NCI-H2227 treated with DMSO at 0.1 percent for 48 hours (cell line): ENCODE results near the gene TMEM44.

ENCODE experiments used
- DNase-seq: peaks from one replicate; lab custom pipeline; 2025; lab: John Stamatoyannopoulos, UW

TMEM44 gene, protein sequence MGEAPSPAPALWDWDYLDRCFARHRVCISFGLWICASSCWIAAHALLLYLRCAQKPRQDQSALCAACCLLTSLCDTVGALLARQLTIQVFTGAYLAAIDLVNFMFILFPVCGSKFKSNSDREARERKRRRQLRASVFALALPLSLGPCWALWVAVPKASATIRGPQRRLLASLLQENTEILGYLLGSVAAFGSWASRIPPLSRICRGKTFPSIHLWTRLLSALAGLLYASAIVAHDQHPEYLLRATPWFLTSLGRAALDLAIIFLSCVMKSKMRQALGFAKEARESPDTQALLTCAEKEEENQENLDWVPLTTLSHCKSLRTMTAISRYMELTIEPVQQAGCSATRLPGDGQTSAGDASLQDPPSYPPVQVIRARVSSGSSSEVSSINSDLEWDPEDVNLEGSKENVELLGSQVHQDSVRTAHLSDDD

DNA sequence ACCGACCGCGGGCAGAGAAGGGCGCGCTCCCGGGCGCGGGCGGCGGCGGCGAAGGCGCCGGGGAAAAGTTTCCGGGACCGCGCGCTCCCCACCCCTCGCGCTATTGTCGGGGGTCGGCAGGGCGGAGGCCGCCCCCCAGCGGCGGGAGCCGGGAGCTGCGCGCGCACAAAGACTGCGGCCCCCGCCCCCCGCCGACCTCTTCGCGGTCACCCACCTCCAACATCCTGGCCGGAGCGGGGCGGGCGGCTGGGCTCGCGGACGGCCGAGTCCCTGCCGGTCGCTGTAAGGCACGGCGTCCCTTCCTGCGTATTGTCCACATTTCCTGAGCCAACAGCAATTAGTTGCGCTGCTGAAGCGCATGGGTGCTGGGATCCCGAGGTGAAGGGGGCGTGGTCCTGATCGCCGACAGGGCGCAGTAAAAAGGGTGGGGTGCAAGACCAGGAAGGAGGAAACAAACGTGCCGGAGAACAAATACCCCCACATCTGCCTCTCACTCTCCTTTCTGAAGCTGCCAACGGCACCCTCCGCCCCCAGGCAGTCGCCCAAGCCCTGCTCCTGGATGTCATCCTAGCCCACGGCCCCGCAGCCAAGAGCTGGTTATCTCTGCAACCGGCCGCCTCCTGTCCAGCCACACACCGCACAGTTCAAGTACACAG is at the start of gene TMEM44:
Gene TMEM44 (minus strand): TSS at position 71 of the 656 bp plus-strand sequence. CDS start 204 bp downstream, outside the sequence.
- DNase-seq: peak; percentile 71

DNA sequence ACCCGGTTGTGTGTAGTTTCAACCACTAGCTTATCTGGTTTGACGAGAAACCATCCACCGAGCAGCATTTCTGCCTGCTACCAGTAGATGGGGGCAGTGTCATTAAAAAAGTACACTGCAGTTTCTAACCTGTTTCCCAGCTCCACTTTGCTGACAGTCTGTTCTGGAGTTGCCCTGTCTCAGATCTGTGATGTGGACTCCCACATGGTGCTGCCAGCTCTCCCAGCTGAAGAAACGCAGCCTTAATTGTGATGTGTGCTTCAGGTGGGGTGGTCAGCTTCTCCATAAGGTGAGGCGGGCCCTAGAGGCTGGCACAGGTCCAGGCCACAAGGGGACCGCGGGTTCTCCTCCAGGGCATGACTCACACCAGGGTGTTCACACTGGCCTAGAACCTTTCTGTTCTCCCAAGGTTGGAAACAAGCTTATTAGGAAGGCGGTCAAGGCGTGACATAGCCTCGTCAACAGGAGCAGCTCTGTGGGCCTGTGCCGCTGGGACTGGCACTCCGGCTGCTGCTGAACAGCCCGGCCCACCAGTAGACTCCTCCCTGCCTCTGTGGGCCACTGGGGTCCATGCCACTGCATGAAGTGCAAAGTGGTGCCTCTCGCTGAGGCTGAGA is 49.6 kb upstream of the TMEM44 start:
- peak; percentile 68 for DNase-seq

DNA sequence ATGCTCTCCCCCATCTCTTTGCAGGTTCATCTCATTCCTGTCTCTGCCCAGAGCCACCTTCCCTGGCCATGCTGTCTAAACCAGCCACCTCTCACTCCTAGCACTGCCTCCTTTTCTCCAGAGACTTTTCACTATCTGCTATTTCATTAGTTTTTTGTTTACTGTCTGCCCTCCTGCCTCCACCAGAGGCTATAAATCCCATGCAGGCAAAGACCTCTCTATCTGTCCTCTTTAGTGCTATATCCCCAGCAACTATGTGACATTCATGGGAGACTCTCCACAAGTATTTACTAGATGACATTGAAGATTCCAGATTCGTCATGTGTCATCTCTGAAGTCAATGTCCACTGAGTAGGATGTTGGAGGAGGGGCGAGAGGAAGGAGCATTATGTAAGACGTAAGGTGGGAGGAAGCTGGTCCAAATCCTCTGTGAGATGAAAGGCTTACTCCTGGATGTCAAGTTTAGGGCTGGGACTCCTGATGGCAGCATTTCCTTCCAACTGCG is 49.0 kb upstream of the TMEM44 start:
- DNase-seq: no peak

DNA sequence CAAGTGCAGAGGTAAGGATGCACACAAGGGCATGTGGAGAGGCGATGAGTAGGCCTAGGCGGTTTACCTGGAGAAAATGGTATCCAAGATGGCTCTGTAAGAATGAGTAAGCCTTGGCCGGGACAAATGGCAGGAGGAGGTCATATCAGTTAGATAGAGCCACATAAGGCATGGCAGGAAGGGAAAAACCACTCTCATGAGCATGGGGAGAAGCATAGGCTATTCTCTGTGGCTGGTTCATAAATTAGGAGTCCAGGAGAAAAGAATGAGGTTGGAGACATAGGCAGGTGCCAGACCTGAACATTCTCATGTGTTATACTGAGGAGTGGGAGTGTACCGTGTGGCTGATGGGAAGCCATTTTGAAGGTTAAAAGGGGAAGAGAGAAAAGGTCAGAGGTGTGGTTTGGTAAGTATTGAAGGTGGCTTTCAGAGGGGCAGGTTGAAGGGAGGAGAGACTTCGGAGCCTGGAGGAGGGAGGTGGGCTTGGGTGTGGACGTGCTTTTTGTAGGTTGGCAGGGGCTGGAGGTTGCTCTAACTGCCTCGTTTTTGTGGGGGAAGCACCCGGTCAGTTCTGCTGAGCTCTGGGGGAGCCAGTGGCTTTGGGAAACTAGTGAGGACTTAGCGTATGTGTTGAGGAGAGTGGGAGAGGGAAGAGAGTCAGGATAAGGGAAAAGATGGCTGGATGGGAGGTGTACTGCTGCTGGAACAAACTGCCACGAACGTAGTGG is 47.8 kb upstream of the TMEM44 start:
- DNase-seq: no peak

DNA sequence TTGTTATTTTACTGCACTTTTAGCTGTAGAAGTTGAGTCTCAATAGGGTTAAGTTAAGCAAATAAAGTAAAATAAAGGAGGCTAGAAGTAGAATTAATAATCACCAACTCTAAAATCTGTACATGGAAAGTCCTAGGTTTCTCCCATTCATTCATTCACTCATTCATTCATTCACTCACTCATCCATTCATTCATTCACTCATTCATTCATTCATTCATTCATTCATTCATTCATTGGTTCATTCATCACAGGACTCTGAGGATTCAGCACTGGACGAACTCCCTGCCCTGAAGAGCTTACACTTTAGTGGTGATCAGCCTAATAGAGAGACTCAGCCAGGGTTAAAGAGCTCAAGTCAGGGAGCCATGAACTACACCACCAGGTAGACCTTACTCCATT is 43.3 kb upstream of the TMEM44 start:
- no peak for DNase-seq

DNA sequence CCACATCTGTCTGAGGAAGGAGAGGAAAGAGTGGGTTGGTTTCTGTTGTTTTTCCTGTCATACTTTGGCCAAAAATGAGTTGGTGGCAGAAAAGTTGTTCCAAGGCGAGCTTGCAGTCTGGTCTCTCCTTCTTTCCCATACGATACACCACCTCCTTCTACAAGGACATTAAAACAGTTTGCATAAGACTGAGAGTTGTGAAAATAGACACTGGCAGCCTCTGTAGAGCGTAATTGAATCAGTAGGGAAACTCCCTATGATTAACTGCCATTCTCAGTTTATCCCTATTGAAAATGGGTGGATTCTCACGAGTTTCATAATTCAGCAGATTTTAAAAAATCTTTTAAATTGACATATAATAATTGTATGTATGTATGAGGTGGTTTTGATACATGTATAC is 42.5 kb upstream of the TMEM44 start:
- no peak for DNase-seq

DNA sequence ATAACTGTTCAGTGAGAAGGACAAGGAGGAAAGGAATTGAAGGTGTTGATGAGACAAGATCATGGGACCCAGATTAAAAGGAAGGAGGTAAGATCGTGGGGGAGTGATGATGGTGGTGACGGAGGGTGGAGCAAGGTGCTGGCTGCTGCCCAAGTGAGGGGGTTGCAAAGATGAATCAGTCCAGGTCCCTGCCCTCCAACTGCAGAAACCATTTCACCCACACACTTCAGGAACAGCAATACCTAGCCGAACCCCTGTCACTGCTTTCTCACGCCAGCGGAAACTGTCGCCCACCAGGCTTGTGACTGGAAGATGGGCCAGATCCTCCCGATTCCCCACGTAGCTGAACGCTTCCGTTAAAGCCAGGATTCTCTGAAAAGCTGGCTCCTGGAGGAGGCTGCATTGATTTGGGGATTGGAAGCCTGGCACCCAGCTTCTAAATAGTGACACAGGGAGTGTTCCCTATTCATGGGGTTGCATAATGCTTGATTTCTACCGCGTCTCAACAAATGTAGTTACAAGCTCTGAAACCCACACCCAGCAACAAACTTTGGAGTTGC is 41.9 kb upstream of the TMEM44 start:
- no peak for DNase-seq

DNA sequence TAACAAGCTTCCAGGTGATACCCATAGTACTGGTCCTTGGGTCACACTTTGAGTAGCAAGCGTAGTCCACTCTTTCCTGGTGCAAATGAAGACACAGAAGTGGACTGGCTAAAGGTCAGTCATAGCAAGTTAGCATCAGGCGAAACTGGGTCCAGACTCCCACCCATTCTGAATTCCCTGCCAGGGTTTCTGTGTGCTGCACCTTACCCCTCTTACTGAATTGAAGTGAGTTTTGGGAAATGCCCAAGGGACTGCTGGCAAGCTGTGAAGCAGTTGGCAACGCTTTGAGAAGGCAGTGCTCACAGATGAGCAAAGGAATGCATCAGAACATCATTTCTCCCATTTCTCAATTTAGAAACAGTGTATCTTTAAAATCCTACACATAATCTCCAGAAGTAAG is 40.5 kb upstream of the TMEM44 start:
- DNase-seq: no peak

DNA sequence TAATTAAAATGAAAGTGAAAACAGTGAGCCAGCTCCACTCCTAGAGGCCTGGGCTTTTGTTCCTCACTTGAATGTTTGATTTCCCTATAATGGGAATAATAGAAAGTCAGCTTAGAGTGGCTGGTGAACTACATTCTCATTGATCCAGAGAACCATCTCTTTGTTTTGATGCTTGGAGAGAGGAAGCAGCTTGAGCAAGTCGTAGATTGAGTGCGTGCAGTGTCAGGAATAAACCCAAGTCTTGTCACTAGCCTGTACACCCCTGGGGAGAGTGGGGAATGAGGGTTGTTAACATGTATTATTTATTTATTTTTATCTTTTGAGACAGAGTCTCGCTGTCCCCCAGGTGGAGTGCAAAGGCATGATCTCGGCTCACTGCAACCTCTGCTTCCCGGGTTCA is 39.7 kb upstream of the TMEM44 start:
- DNase-seq: no peak

DNA sequence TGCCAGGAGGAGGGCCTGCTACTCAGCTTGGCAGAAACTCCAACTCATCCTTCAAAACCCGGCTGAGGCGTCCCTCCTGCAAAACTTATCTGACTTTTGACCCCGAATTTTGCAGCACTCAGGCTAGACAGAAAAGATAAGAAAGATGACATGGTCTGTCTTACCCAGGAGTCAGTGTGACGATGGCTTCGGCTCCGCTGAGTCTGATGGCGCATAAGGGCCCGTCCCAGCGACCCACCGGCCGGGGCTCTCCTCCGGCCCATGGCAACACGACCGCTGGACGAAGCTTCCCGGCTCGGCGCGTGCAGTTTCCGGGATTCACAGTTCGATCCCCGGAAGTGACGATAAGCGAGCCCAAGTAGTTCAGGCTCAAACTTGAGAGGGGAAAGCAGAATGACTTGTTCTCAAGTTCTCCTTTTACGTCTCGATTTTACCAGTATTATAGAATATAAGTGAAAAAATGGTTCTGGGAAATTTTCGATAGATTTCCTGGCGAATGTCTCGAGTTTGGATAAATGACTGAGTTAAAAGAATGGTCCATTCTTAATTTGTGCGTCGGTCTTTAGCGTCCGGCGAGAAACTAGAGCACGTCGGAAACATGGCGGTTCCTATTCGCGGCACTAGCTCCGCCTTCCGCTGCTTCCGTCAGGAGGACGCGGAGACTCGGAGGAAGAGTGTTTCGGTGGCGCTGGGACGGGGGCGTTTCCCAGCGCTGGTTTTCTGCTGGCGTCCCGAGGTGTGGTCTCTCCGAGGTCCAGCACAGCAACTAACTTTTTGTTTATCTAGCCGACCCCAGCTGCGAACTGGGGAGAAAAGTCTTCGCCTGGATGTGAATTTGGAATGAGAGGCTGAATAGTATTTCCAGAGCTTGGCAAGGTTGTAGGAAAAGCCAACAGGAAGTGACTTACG is 38.9 kb upstream of the TMEM44 start, which contains the start of gene LSG1:
Gene LSG1 (minus strand): TSS at position 292 of the 909 bp plus-strand sequence. CDS start 29 bp downstream, at position 263.
- peak; percentile 98 for DNase-seq

DNA sequence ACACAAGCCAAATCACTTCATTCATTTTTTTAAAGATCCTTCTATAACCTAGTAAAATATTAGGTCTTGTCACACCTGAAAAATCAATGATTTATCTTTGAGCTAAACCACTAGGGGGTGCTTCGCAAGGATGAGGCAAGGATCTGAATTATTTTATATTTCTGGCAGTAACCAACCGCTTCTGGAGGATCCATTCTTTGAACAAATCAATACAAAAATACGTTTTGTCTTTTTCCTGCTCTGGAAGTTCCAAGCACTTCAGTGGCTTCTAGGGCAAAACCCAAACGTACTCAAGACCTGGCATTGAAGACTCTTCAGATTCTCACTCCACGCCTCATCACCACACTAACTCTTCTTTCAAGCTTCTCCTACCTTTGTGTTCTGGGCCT is 38.3 kb upstream of the TMEM44 start:
- DNase-seq: peak; percentile 49

DNA sequence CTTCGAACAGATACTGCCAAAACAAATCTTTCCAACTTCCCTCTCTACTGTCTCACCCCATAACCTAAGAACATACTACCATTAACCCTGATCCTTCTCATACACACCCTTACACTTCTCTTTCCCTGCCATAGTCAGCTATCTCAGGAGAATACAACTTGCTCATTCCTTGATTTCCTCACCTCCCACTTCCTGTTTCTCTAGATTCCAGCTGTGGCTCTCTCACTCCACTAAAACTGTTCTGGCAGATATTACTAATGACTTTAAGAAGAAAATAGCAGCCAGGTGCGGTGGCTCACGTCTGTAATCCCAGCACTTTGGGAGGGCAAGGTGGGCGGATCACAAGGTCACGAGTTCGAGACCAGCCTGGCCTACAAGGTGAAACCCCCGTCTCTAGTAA is 34.1 kb upstream of the TMEM44 start:
- no peak for DNase-seq

DNA sequence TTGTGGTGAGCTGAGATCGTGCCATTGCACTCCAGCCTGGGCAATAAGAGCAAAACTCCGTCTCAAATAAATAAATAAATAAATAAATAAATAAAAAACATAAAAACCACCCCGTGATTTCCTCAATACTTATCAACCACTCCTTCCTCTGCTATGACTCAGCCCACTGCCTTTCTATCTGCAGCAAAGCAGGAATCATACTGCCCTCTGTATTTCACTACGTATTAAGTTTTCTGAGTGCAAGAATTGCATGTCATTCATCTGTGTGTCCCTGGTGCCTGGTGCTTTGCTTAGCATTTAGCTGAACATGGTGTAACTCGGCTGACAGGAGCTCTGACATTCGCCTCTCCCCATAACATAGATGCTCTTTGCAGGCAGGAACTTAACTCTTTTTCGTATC is 31.6 kb upstream of the TMEM44 start:
- DNase-seq: no peak

DNA sequence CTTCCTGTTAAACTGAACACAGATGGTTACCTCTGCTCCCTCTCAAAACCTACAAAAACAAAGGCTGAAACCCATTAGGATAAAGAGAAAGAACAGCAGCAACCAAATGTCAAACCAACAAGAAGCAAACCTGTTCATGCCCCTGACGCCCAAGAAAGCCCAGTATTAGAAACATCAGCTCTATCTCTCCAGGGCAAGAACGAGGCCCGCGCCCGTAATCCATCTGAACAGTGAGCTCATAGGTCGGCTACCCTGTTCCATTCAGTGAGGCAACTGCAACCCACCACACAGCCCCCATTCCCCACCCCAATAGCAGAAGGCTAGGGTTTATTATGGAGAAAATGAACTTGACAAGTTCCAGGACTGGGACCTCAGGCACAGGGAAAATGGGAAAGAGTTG is 28.7 kb upstream of the TMEM44 start:
- DNase-seq: no peak

DNA sequence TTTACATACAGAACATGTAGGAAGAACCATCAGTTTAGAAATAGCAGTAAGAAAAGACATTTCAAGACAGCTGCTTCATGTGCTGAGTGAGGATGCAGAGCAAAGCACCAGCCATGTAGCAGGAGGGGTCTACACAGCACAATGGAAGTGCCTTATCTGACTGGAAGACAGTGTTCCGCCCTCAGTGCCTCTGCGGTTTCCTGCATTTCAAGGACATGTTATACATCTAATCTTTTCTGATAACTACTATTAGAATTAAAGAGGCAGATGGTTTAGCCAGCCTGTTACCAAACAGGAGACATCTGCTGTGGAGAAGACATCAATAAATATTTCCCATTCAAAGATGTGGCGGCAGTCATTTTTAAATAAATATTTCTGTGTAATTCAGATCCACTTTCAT is 28.2 kb upstream of the TMEM44 start:
- DNase-seq: no peak

DNA sequence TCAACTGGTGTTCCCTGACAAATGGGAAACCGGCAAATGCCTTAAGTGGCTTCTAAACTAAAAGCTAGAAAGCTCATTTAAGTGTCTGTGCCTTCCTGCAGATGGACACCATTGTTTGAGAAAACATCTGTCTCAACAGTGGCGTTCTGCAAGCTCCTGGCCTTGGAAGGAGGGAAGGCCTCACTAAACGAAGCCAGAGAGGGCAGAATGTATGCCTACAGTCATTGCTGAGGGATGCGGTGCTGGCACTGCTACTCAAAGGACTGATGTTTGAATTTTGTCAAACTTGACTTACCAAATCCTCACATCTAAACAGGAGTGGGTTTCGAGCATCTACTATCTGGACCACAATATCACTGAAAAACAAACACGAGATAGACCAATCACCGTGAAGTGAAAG is 26.6 kb upstream of the TMEM44 start:
- no peak for DNase-seq

DNA sequence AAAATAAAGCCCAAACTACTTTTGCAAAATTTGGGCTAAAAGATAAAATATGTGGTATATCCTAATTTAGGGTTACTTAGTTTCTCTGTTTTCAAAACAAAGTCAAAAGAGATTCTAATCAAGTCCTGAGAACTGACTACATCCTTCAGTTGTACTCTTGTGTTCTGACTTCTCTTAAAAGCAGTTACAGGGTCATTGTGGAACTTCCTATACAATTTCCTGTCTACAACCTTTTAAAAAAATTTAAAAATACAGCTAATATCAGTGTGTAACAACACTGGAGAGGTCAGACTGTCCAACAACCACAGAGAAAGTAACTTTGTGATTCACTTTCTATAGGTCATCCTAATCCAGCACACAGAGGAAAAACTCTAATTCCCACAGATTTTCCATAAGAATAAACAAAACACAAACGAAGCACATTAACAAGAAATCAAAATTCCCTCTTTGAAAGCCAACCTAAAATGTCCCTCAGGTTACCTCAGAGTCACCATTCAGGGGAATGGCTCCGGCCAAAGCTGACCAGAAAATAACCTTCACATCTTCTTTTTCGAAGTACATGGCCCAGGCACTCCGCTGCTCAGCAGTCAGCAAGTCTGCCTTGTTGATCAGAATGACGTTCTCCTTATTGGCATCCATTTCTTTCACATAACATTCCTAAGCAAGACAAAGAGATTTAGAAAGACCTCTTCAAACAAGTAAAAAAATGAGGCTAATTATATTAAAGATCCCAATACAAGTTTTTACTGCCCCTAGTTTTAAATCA is 25.4 kb upstream of the TMEM44 start:
- DNase-seq: no peak

DNA sequence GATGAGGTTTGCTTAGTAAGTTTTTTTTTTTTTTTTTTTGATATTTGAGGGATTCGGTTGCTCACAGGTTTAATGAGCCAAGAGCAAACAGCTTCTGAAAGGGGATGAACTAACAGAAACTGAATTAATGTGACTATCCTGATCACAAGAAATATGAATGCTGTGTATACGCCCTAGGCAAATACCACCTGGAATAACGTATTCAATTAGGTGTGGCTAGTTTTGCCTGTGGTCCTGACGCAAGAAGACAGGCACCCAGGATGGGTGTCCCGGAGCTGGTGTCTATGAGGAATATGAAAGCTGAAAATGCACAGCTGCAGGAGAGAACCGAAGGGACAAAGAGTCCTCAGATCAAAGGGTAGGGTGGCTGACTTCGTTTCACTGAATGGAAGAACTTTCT is 24.2 kb upstream of the TMEM44 start:
- DNase-seq: no peak

DNA sequence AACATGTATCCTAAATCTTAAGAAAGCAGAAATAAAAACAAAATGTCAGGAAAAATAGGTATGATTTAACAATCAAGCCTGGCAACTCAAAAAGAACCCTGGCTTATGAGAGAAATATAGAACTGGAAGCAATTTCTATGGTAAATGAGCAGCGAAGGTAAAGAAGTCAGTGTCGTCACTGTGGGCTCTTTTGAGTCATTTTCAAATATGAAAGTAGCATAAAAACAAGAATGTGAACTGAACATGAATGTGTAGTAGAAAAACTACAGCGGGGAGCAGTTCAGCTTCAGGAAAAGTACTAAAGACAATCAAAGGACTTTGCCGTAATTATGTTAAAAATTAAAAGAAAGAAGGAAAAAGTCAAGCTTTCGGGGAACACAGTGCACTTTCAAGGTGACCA is 21.2 kb upstream of the TMEM44 start:
- no peak for DNase-seq

DNA sequence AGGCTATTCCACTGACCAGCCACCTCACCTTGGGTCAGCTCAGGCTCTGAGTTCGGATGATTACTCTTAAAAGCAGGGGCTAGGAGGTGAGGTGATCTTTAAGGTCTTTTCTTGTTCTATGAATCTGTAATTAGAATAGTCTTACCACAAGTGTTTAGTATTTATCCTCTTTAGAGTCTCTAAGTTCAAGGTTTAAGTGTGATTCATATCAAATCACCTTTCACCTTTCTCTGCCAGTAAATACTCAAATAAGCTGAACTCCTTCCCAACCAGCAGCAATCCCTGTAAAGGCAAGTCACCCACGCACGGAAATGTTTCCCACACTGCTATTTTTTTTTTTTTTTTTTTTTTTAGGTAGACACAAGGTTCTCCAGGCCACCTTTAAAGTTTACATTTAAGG is 14.5 kb upstream of the TMEM44 start:
- DNase-seq: no peak
